ENCODE measurements around the gene PDE2A. TPM values are rescaled to one million over a fixed set of nuclear protein-coding genes. Genes with fewer than 3 reads are reported as not detected.

PDE2A gene
- total and polyA plus RNA-seq, 3 donors from 2014 or later = 14.1 to 20.6 (median 15.2) TPM

GRCh38 chr11:72577271-72577721, 96.9 kb downstream of the PDE2A start:
- Histone ChIP-seq H3K27ac (no peak overlapping the region), H3K9me3 (no peaks in the 10 kb centered on the region), H3K36me3 (ENCODE audit: low read depth, missing control alignments) (no peaks in the 10 kb centered on the region), H3K27me3 (no peaks in the 10 kb centered on the region), H3K4me3 (no peak overlapping the region), H3K4me1 (no peaks in the 10 kb centered on the region)
- no peak for DNase-seq
- 87 to 90% methylated on average over 13 to 14 of the region's 14 CpGs for WGBS, 2 donors
- TF ChIP-seq POLR2A (IDR thresholded peaks at IDR 0.05) (no peak), CTCF (IDR thresholded peaks at IDR 0.05) (no peak)
- intact Hi-C loops (cut with DNase I; ENCODE audit: low total_unique reads) = loop anchor here (10.0 kb wide), 1 partner anchor 102 kb away; no protein-coding TSS in a partner anchor

- intact Hi-C loops (cut with DNase I; ENCODE audit: low total_unique reads) = loop anchor here (10.0 kb wide), 1 partner anchor 102 kb away; no protein-coding TSS in a partner anchor
- Histone ChIP-seq H3K9me3 (no peaks in the 10 kb centered on the region), H3K4me3 (no peak overlapping the region), H3K4me1 (no peaks in the 10 kb centered on the region), H3K27me3 (no peaks in the 10 kb centered on the region), H3K27ac (no peak overlapping the region), H3K36me3 (ENCODE audit: low read depth, missing control alignments) (no peaks in the 10 kb centered on the region)
- no peak for TF ChIP-seq CTCF (IDR thresholded peaks at IDR 0.05)
- no peak for TF ChIP-seq POLR2A (IDR thresholded peaks at IDR 0.05)
- no peak for DNase-seq
- 93 to 96% methylated on average over 3 to 6 of the region's 6 CpGs for WGBS, 2 donors
Measured at GRCh38 chr11:72576661-72577060, 97.6 kb downstream of the PDE2A start.

DNA sequence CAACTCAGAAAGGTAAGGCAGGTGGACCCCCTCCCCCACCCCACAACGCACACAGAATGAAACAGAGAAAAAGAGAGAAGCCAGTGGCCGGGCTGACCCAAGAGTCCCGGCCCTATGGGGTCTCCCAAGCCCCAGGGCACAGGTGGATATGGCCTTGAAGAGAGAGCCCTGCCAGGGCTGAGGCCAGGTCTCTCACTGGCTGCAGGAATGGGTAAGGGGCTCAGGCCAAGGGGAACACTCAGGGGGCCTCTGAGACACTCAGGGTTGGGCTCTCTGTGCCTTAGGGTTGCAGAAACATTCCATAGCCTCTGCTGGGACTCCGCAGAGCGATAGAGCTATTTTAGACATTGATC, 98.0 kb downstream of the PDE2A start:
- WGBS, 2 donors = 86 to 90% methylated on average over 5 of the region's 5 CpGs

DNA sequence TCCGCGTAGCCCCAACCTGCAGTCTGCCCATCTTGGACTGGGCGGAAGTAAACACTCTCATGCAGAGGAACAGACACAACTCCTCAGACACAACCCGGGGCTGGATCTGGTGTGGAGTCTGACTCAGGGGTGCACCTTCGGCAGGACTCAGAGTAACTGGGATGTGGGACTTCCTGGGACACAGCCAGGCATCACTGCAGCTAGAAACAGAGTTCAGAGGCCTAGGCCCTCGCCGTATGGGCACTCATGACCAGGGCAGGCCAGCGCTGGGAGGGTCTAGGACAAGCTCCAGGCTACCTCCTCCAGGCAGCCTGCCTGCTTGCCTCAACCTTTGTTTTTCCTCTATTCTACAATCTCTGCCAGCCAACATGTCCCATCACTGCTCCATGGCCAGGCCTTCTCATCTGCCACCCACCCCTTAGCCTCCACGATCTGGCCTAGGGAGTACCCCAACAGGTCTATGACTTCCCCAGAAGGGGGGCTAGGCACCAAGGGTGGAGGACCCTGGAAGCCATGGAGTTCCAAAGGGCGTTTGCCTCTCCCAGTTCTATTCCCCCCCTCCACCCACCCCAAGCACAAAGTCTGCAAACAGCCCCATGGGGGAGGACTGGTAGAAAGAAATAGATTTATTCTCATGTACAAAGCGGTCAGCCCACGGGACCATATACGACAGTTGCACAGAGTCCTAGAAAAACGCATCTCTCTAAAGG, 98.5 kb downstream of the PDE2A start:
- no peak for TF ChIP-seq CTCF (IDR thresholded peaks at IDR 0.05)
- no peak for TF ChIP-seq POLR2A (IDR thresholded peaks at IDR 0.05)
- H3K9me3 ChIP-seq = no peaks in the 10 kb centered on the region
- no peak overlapping the region for H3K27ac ChIP-seq
- WGBS, 2 donors = 90 to 91% methylated on average over 14 of the region's 14 CpGs
- H3K27me3 ChIP-seq = no peaks in the 10 kb centered on the region
- DNase-seq = no peak
- no peaks in the 10 kb centered on the region for H3K4me1 ChIP-seq
- H3K36me3 ChIP-seq (ENCODE audit: low read depth, missing control alignments) = no peaks in the 10 kb centered on the region
- intact Hi-C loops (cut with DNase I; ENCODE audit: low total_unique reads) = loop anchor here (10.0 kb wide), 1 partner anchor 101 kb away; no protein-coding TSS in a partner anchor
- no peak overlapping the region for H3K4me3 ChIP-seq

More for the DNA sequence above, 98.0 kb downstream of the PDE2A start:
- no peaks in the 10 kb centered on the region for H3K36me3 ChIP-seq (ENCODE audit: low read depth, missing control alignments)
- no peaks in the 10 kb centered on the region for H3K9me3 ChIP-seq
- no peaks in the 10 kb centered on the region for H3K27me3 ChIP-seq
- no peak for DNase-seq
- no peaks in the 10 kb centered on the region for H3K4me1 ChIP-seq
- H3K27ac ChIP-seq = no peak overlapping the region
- TF ChIP-seq POLR2A (IDR thresholded peaks at IDR 0.05) (no peak), CTCF (IDR thresholded peaks at IDR 0.05) (no peak)
- intact Hi-C loops (cut with DNase I; ENCODE audit: low total_unique reads) = loop anchor here (10.0 kb wide), 1 partner anchor 101 kb away; no protein-coding TSS in a partner anchor
- H3K4me3 ChIP-seq = no peak overlapping the region
